ENCODE measurements around the gene YARS2.
A peak's percentile ranks its signal among the peaks of the same experiment; 100 is the strongest.

The YARS2 gene

DNA sequence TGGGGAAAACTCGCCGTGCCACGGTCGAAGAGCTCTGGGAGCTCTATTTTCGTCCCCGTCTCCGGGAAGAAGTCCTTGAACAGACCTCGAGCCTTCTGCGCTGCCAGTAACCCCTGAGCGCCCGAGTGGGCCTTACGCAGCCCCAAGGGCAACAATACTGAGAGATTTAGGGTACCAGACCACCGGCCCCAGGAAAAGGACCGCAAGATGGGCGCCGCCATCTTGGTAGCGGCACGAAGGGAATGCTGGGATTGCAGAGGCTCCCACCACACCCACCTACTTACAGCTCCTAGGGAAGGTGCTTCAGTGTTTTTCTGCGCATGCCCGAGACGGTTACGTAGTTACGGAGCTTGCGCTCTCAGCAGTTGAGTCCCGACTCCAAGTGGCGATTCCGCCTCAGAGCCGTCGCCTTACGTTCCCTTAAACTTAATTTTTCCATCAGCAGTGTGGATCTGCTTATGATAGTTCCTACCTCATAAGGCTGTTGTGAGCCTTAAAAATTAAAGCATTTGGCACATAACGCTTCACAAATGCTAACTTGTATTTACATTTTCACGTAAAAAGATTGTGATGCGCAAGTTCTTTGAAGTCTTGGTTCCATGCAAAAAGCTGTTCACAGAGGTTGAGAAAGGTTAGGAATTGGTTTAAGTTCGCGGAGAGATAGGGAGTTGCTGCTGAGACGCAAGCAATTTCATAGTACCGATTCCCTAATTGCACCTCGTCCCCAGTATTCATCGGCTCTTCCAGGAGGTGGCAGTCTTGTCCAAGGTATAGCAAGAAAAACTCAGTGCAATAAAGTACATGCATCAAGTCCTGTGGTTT, at the start of gene YARS2:
Gene YARS2 (minus strand): TSS at position 244 of the 822 bp plus-strand sequence. CDS start 23 bp downstream, at position 221.
- peak; percentile 79 to 91 for DNase-seq

DNA sequence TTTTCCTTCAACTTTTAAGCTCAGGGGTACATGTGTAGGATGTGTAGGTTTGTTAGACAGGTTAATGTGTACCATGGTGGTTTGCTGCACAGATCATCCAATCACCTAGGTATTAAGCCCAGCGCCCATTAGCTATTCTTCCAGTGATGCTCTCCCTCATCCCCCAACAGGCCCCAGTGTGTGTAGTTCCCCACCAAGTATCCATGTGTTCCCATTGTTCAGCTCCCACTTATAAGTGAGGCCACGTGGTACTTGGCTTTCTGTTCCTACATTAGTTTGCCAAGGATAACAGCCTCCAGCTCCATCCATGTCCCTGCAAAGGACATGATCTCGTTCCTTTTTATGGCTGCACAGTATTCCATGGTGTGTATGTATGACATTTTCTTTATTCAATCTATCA, 48.6 kb upstream of the YARS2 start:
- no peak for DNase-seq

DNA sequence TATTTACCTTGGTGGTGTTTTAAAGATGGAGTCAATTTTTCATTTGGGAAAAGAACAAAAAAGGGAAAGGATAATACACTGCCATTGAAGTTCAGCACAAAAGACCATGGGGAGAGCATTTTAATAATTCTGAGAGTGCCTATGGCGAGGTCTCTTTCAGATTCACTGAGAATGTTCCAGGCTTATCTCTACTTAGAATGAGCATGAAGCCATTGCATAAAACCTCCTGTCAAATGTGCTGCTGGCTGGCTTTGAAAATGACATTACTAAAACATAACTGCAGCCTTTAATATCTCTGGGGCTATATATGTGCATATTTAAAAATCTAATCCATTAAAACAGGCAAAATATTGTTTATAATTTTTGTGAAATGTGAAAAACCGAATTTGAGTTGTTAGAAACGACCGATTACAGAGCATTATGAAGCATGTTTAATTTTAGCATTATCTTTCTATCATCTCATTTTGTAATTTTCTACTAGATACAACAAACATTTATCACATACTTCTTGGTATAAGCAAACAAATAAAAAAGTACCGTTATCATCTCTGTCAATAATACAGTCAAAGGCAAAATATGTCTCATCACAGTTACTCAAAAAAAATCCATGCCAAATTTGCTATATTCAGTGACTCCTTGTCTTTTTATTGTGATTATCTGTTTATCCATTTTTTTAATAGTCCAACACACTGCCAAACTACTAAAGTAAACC, 45.7 kb upstream of the YARS2 start:
- DNase-seq: no peak

DNA sequence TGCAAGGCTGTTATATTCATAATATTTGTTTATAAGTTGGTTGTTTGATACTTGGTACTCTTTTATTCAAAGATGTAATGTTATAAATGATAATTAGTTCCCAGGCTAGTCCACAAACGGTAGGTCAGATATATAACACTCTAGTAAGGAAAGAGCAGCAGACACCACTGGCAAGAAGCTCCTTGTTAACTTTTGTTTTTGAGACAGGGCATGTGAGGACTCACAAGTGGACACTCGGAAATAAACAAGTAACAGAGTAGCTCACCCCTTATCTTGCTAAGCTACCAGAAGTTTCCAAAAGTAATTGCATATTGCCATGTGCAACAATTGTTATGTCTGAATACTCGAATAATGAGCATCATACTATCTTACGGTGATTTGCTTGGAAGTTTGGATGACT, 38.6 kb upstream of the YARS2 start:
- no peak for DNase-seq

DNA sequence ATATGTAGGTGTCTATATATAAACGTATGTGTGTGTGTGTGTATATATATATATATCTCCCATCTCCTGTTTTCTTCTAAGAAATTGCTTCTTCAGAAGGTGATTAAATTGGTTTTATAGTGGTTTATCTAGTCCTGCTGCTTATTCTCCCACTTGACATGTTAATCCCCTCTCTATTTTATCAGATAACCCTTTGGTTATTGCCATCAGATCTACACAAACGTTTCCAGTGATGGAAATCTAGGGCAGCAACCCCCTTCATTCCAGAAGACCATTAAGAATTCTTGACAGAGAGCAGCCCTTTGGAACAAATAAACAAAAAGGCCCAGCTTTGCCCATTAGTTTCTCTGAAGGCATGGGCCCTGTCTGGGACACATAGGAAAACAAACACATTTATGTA, 34.2 kb upstream of the YARS2 start:
- DNase-seq: no peak

DNA sequence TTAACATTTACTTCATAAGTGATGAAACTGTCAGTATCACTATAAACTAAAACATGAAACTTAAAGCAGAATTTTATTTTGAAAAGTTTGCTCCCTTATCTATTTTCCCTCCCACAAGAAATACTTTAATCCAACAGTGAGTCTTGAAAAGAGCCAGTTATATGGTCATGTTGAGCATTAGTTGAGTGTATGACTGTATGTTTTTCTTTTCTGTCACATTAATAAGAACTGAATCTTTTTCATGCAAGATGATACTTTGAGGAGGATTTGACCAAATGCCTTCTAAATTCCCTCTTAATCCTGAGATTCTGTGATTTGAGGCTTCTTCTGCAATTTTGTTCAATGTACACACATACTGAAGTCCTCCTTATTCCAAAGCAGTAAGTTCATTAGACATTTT, 33.7 kb upstream of the YARS2 start:
- DNase-seq: no peak

DNA sequence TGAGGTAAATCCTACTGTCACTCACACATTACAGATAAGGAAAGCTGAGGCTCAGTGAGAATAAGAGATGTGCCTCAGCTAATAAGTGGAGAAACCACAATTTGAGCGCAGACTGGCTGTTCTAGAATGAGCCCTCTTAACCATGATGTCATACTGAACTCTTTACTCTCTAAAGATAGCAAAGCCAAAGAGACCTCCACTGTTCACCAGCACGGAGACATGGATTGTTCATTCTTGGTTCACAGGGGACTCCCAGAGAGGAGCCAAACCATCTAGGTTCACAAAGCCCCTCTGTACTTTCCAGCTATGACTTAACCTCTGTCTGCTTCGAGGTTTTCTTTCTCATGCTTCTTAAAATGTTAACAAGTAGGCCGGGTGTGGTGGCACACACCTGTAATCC, 32.7 kb upstream of the YARS2 start:
- DNase-seq: no peak

DNA sequence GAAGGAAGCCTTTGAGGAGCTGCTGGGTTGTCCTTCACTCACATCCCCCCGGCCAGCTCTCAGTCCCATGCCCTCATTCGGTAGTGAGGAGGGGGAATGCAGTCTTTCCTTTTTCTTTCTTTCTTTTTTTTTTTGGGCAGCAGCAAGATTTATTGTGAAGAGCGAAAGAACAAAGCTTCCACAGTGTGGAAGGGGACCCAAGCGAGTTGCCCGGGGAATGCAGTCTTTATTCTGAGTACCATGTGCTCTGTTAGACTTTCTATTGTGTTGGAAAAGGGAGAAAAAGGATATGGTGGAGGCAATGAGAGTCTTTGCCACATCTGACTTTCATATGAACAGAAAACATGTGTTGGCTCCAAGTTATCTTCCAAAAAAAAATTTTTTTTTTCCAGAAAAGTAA, 29.9 kb upstream of the YARS2 start:
- DNase-seq: no peak

DNA sequence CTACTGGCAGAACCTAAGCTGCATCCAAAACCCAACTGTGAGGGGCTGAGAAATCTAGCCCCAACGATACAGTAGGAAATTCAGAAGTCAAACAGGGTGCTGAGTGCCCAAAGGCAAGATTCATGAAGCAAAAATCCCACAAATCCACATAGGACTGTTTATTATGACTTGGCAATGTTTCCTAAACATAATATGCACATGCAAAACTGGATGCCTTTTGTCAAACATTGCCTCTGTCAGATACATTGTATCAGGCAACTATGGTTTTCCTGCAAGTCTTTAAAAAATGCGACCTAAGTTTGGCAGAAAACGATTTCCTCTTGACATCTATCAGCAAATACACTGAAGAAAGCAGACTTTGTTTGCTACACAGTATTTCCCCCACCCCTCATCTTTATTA, 27.3 kb upstream of the YARS2 start:
- no peak for DNase-seq

DNA sequence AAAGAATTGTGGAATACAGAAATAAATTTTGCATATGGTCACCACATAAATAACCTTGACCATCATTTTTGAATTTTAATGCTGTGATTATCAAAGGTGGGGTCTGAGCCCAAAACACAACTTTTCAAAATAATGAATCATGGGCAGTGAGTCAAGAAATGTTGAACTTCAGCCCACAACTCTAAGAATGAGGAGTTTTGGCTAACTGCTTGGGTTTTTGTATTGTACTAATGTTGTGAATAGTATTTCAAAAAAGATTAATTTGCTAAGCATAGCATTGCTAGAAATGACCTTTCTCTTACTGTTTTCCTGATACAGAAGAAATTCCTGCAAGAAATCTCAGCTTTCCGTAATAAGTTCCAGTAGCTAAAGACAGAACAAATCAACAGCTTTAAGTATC, 24.4 kb upstream of the YARS2 start:
- DNase-seq: no peak

DNA sequence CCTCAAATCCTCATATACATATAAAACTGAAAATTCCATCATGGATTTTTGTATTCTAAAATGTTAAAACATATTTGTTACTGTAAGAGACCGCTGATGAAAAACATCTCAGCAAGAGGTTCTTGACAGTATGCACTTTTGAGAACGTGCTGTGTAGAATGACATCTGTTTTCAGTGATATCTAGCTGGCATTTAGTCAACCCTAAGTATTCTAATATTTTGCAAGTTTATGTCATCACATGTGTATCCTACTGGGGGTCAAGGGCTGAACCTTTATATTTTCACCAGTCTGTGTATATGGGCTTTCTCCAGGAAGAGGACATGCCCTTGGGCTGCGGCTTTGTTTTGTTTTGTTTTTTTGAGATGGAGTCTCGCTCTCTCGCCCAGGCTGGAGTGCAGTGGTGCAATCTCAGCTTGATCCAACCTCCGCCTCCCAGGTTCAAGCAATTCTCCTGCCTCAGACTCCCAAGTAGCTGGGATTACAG, 22.0 kb upstream of the YARS2 start:
- DNase-seq: no peak

DNA sequence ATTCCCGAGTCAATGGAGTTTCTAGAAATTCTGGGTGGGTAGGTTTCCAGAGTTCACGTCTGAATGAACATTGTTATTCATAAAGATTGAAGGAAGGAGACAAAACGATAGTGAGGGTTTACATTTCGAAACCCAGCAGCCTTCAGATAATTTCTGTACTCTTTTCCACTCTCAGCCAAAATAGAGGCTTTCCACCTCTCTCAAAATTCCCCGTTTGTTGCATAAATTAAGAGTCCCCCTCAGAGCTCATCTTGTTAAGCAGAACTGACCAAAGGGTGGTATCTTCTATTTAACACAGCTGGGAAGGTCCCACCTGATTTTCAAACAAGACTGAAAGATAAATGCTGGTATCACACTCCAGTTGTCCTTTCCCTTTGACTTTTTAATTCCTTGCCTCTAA, 21.5 kb upstream of the YARS2 start:
- DNase-seq: no peak

DNA sequence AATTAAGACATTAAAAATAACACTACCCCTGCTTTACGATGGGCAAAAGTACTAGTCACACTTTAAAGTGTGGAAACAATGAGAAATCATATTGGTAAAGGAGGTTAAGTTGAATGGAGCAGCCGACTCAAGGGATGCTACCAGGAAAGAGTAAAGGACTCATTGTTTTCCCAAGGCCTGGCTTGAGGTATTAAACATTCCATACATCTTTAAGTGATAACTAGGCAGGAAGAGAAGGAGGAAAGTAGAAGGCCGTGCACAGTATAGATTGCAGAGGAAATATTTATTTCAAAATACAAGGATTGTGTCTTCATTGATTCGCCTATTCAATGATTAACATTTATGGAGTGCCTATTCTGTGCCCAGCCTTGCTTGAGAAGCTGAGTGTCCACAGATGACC, 20.6 kb upstream of the YARS2 start:
- no peak for DNase-seq

DNA sequence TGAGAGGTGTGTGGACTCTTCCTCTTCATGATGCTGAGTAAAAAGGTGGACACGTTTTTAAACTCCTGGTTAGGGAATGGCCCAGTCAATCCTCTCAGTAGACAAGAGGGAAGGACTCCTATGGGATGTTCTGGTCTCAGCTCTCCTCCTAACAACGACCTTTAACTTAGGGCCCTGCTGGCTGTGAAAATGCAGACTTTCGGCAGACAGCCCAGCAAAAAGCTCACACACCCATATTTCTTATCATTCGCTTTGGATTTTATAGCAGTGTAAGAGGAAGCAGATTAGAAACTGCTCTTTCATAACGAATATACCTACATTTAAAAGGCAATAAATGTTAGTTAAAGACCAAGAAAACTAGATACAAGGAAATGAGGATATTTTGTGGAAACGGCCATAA, 18.0 kb upstream of the YARS2 start:
- no peak for DNase-seq

DNA sequence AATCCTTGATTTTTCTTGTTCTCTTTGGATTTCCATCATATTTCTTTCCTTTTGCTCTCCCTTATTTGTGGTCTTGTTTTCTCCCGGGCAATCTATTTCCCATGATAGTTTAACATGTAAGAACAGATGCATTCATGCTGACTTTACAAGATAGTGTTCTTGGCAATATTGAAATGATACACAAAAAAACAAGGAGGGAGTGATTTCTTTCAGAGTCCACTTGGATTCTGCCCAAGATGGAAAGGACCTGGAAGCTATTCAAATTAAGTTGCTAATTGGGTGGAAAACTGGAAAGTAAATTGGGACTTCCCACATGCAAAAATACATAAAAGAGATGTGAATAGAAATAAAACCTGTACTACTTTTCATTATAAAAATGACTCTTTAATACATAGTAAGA, 14.4 kb upstream of the YARS2 start:
- DNase-seq: no peak

DNA sequence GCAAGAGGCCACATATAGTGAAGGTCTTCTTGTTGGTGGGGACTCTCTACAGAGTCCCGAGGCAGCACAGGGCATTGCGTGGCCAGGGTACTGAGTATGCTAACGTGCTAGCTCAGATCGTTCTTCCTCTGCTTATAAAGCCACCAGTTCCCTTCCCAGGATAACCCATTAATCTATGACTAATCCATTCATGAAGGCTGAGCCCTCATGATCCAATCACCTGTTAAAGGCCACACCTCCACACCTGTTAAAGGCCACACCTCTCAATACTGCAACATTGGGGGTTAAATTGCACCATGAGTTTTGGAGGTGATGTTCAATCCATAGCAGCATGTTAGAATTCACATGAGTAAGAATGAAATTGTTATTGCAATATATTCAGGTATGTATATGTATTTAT, 12.8 kb upstream of the YARS2 start:
- DNase-seq: no peak

DNA sequence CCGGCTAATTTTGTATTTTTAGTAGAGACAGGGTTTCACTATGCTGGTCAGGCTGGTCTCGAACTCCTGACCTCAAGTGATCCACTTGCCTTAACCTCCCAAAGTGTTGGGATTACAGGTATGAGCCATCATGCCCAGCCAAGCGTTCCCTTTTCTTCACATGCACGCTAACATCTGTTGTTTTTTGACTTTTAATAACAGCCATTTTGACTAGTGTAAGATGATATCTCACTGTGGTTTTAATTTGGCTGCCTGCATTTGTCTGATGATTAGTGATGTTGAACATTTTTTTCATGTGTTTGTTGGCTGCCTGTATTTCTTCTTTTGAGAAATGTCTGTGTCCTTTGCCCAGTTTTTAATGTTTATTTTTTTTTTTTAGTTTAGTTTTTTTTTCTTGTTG, 10.2 kb upstream of the YARS2 start:
- no peak for DNase-seq

DNA sequence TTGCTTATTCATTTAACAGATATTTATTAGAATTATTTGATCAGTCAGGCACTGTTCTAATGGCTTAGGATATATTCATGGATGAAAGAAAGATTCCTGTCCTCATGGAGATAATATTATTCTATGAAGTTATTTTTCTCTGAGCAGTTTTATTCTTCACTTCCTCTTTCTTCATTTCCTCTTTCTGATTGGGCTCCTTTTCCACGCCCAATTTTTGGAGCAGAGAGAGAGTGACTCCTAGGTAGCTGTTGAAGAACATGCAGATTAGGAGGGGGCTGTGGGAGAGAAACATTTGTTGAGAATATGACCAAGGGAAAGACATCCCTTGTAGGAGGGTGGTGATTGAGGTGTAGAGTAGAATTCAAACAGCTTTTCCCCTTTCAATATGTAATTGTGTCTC, 6.0 kb upstream of the YARS2 start:
- no peak for DNase-seq

DNA sequence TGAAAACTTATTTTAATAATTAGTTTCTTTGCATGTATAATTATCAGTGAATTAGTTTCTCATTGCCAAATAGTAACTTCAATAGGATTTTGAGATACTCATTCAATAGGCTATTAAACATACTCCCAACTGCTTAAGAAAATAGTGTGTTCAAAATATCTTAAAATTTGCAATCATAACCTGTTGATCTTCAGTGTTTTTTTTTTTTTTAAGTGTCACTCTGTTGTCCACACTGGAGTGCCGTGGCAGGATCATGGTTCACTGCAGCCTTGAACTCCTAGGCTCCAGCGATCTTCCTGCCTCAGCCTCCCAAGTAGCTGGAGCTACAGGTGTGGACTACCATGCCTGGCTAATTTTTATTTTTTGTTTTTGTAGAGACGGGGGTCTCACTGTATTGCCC, 1.5 kb upstream of the YARS2 start:
- no peak for DNase-seq

DNA sequence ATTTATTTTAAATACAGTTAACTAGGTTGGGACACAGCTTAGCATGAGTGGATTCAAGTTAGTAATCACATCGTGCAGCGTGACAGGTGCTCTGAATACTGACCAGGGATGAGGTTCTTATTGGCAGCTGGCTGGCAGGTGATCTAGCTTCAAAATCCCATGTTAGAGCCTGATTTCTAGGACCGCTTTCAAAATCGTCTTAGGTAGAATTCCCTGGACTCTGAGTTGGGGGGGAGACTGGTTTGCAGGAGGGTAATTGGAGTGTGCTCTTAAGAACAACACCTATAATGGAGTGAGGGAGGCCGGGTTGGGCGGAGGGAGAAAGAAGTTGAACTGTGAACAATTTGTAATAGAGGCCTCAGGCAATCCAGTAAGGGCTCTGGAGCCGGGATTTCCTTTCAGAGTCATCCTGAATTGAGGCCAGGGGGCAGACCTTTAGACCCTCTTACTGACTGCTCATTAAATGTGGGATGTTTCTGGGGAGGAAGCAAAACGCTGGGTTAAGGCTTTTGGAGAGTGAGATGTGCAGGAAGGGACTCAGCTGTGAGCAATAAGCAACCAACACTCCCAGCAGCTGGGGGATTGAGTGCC, 874 bp upstream of the YARS2 start:
- DNase-seq: no peak

DNA sequence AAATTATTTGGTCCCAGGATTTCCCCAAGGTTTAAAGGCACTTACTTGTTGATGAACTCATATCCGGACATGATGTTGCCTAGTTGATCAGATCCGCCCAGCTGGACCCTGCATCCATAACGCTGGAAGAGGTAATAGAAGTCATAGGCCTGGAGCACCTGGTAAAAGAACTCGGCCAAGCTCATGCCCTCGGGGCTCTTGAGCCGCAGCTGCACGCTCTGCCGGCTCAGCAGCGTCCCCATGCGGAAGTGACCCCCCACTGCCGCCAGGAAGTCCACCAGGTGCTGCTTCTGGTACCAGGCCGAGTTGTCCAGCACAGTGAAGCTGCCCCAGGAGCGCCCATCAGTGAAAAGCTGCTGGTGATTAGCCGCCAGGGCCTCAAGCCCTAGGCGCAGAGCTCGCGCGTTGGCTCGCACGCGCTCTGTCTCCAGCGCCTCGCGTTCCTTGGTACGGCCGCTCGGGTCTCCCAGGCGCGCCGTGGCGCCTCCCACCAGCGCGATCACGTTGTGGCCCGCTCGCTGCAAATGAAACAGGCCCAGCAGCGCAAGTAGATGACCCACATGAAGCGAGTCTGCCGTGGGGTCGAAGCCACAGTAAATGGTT, 545 bp downstream of the YARS2 start:
- peak; percentile 60 to 68 for DNase-seq

DNA sequence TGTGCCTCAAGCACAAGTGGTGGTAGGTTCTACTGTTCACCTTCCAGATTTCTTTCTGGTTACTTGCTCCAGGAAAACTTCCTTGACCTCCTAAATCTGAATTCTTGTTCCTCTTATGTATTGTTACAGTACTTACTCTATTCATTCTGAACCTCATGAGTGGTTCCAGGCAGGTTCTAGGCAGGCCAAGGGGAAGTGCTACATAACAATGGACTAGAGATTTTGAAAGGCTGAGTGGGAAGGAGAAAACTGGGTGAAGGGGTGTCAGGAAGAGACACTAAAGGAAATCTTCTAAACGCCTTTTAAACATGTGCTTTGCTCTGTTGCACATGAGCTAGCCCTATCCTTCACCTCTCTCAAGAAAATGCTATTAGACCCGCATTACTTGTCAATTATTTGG, 1.6 kb downstream of the YARS2 start:
- no peak for DNase-seq

DNA sequence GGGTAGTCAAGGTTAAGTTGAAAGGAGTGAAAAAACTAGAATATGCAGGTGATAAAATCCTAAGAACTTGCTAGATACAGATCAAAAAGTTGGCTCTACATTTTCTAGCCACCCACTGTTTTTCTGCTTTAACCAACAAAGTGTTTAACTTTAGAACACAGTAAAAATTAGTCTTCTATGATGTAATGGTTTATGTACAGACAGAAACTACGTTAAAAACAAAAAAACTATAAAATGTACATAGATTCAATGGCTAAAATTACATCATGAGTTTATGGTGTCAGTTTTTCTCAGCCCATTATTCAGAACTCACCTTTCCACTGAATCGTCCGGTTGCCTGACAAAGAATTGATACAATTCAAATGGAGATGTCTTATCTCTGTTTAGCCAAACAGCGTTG, 2.1 kb downstream of the YARS2 start:
- no peak for DNase-seq

DNA sequence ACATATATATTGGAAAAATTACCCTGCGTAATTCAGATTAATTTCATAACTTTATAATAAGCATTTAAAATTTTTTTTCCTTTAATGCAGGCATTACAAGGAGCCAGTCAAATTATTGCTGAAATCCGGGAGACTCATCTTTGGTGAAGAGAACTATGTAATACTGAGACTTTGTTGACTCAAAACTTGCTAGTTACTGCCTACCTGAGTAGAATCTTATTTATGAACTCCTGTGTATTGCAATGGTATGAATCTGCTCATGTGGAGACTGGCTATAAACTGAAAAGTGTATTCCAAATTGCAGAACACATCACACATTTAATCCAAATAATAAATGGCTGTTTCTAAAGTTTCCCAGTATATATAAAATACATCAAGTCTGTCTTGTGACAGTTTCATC, 12.4 kb downstream of the YARS2 start:
- no peak for DNase-seq

Measured in stimulated activated CD4-positive, alpha-beta T cell treated with anti-CD3 and anti-CD28 coated beads, Interleukin-4, amount 100 ng/mL, for 4 hours (primary cell).